Epithelial cell of proximal tubule (primary cell): ENCODE results near the gene PLPP2. TPM values are rescaled to one million over a fixed set of nuclear protein-coding genes. Genes with fewer than 3 reads are reported as not detected.

Experiments
- DNase-seq: peaks from one replicate; pipeline ENCODE4 v3.0.0-alpha.2; 2011; ENCODE audit warnings: low read depth
- H3K4me3 ChIP-seq: 2 replicates; pipeline ENCODE4 v1.5.1; 2011; ENCODE audit warnings: low read depth, mild to moderate bottlenecking, low read length
- total RNA-seq: library from RNA; depleted of rRNA; stranded (reverse); fragments of >200 nt; gene quantifications from 2 replicates; pipeline ENCODE4 v1.2.3, GENCODE V29; 2015
- TF ChIP-seq, protein P1 (sequence below): conservative IDR thresholded peaks from 2 replicates; pipeline ENCODE4 v1.5.1; 2012; ENCODE audit warnings: low read depth, mild to moderate bottlenecking, low read length

PLPP2 gene
- total RNA-seq, 1 donor from 2014 or later = 45.2 TPM

DNA sequence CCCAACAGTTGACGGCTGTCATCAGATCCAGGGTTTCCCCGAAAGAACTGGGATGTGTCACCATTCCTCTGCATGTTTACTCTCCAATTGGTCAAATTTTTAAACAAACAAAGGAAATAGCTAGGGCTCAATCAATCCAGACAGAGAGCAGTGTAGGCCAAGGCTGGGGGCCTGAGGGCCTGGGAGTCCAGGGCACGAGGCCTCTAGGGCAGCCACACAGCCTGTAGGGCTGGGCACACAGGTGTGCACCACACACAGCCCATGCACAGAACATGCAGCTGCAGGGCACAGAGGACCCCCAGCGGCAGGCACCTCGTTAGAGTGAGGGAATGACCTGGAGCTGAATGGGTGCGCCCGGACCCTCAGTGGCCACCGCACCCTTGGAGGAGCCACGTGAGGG, 43.9 kb upstream of the PLPP2 start:
- TF ChIP-seq, protein P1, sequence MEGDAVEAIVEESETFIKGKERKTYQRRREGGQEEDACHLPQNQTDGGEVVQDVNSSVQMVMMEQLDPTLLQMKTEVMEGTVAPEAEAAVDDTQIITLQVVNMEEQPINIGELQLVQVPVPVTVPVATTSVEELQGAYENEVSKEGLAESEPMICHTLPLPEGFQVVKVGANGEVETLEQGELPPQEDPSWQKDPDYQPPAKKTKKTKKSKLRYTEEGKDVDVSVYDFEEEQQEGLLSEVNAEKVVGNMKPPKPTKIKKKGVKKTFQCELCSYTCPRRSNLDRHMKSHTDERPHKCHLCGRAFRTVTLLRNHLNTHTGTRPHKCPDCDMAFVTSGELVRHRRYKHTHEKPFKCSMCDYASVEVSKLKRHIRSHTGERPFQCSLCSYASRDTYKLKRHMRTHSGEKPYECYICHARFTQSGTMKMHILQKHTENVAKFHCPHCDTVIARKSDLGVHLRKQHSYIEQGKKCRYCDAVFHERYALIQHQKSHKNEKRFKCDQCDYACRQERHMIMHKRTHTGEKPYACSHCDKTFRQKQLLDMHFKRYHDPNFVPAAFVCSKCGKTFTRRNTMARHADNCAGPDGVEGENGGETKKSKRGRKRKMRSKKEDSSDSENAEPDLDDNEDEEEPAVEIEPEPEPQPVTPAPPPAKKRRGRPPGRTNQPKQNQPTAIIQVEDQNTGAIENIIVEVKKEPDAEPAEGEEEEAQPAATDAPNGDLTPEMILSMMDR = no peak
- no peak for DNase-seq
- H3K4me3 ChIP-seq = no peak overlapping the region

DNA sequence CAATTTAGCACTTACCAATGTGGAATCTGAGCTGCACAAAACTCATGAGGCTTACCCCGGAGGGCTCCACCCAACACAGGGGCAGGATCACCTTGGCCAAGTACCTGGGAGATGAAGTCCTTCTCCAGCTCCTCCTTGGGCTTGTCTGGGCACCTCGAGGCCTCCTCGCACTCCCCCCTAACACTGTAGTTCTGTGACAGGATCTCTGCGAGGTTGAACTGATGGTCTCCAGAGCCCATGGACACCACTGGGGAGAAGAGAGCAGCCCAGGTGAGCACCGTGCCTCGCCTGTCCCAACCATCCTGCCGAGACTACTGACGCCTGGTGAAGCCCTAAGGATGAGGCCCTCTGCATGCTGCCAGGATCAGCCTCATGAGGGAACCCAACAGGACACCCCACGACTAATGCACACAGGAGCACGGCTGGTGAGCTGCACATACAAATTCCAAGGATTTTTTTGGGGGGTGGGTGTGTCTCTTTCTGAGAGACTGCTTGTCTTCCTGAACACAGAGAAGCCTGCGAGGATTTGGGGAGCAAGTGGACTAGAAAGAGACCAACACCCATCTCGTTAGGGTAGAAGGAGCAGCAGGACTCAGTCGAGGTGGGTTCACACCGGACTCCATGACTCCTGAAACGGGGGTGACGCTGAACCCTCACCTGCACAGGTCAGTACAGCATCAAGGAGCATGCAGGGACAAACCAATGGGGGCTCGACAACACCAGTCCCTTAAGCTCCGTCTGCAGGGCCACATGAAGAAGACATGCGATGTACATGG, 43.3 kb upstream of the PLPP2 start:
- TF ChIP-seq, protein P1 = no peak
- no peak overlapping the region for H3K4me3 ChIP-seq
- DNase-seq = no peak

DNA sequence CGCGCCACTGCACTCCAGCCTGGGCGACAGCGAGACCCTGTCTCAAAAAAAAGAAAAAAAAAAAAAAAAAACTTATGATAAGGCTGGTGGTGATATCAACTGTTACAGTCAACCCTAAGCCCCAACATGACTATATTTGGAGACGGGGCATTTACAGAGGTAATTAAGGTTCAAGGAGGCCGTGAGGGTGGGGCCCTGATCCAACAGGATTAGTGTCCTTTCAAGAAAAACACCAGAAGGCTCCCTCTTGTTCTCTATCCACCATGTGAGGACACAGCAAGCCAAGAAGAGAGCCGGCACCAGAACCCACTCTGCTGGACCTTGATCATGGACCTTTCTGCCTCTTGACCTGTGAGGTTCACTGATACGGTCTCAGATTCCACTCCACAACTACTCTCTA, 39.3 kb upstream of the PLPP2 start:
- DNase-seq = no peak
- TF ChIP-seq, protein P1 = no peak
- H3K4me3 ChIP-seq = no peak overlapping the region

DNA sequence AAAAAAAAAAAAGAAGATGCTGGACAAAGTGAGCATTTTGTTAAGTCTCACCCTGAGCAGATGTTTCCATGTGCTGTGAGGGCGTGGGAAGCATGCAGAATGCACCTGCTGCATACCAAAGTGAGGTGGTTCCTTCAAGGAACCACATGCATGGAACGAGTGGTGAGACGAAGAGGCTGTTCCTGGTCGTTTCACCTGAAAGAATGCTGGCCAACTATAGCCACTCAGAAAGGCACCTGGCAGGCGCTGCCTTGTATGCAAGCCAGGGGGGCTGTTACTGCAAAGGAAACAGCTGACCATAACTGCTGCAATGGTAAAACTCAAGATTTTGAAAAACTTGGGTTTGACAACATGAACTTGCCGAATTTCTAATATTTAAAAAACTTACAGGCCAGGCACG, 38.7 kb upstream of the PLPP2 start:
- DNase-seq = no peak
- TF ChIP-seq, protein P1 = no peak
- no peak overlapping the region for H3K4me3 ChIP-seq

DNA sequence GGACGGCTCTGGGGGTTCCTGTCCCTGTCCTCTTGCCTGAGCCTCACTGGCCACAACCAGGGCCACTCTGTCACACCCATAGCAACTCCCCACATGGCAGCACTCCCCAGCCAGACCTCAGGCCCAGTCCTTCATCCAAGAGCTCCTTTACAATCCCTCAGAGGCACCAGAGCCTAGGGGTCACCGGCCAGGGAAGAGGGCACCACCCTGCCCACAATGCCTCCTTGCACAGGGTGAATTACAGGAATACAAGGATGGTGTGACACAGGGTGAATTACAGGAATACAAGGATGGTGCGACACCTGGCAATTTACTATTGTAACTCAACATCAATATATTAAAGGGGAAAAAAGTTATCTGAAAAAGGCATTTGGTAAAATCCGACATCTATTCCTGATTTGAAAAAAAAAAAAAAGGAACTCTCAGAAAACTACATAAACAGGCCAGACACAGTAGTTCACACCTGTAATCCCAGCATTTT, 36.9 kb upstream of the PLPP2 start:
- no peak for DNase-seq
- TF ChIP-seq, protein P1 = no peak

DNA sequence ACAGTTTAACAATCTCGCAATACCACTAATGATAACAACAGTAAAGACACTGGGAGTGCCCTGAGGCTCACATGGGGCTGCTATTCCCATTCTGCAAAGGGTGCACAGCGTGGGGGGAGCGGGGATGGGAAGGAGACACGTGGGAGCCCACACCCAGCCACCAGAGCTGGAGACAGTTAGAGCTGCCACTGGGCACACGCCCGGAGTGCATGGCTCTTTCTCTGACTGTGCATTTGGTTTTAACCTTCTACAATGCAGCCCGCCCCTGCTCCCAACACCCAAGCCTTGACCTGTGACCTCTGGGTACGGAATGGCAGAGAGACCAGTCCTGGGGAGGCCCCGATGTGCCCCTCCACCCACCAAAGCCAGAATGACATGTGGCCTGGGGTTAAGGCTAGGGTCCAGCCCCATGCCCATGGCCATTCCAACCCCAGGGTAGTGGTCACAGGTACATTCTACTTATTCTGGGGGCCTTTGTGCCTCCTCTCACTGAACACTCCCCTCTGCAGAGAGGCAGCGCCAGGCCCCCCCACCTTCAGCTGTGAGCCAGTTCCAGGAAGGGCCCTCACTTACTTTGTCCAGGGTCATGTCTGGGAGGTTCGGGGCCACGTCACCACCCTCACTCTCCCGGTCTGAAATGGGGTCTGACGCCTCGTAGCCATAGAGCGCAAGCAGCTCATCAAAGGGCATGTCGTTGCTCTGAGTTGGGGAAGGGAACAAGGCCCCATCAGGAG, 36.3 kb upstream of the PLPP2 start:
- DNase-seq = no peak
- TF ChIP-seq, protein P1 = no peak
- H3K4me3 ChIP-seq = no peak overlapping the region

More for the DNA sequence above, 36.9 kb upstream of the PLPP2 start:
- H3K4me3 ChIP-seq = no peak overlapping the region
